ENCODE measurements around the gene IL1R2.

Gene IL1R2

GRCh38 chr2:102044235-102044896 lies 52.6 kb downstream of the IL1R2 start:
- DNase-seq: no peak

- no peak for DNase-seq
Observed at GRCh38 chr2:102044967-102045489, 53.3 kb downstream of the IL1R2 start.

- no peak for DNase-seq
Observed at GRCh38 chr2:102045697-102046096, 53.9 kb downstream of the IL1R2 start.

GRCh38 chr2:102046135-102046986 lies 54.6 kb downstream of the IL1R2 start:
- no peak for DNase-seq

- DNase-seq: no peak
Observed at GRCh38 chr2:102048465-102048864, 56.7 kb downstream of the IL1R2 start.

GRCh38 chr2:102049756-102050443 lies 58.1 kb downstream of the IL1R2 start:
- DNase-seq: no peak

- peak in 1 of 3 donors; percentile 33 for DNase-seq
Observed at GRCh38 chr2:102050854-102051391, 59.2 kb downstream of the IL1R2 start.

GRCh38 chr2:102051692-102052277 lies 60.0 kb downstream of the IL1R2 start:
- no peak for DNase-seq

GRCh38 chr2:102052365-102052764 lies 60.6 kb downstream of the IL1R2 start:
- no peak for DNase-seq

GRCh38 chr2:102053096-102053495 lies 61.3 kb downstream of the IL1R2 start:
- DNase-seq: peak; percentile 47 to 64 (median 62)

GRCh38 chr2:102055346-102055990 lies 63.7 kb downstream of the IL1R2 start:
- DNase-seq: no peak

GRCh38 chr2:102056079-102056581 lies 64.4 kb downstream of the IL1R2 start:
- DNase-seq: peak in 1 of 3 donors; percentile 39

GRCh38 chr2:102057502-102058292 lies 65.9 kb downstream of the IL1R2 start:
- no peak for DNase-seq

- DNase-seq: no peak
Observed at GRCh38 chr2:102058293-102058833, 66.6 kb downstream of the IL1R2 start.

- DNase-seq: no peak
Observed at GRCh38 chr2:102059151-102059550, 67.4 kb downstream of the IL1R2 start.

- DNase-seq: no peak
Observed at GRCh38 chr2:102060047-102060446, 68.3 kb downstream of the IL1R2 start.

GRCh38 chr2:102060792-102061191 lies 69.0 kb downstream of the IL1R2 start:
- no peak for DNase-seq

- DNase-seq: no peak
Observed at GRCh38 chr2:102061286-102061699, 69.5 kb downstream of the IL1R2 start.

GRCh38 chr2:102061962-102062795 lies 70.4 kb downstream of the IL1R2 start:
- DNase-seq: peak in 2 of 3 donors; percentile 51 to 72

- no peak for DNase-seq
Observed at GRCh38 chr2:102062802-102063201, 71.0 kb downstream of the IL1R2 start.
